H9 (cell line): ENCODE measurements around the gene DNASE1L3. TPM values are rescaled to one million over a fixed set of nuclear protein-coding genes. Genes with fewer than 3 reads are reported as not detected.

Source experiments
- DNase-seq: peaks from one replicate; pipeline ENCODE4 v3.0.0-alpha.2; 2017
- H2AFZ ChIP-seq: one replicate; pipeline ENCODE4 v1.6.1; 2013; ENCODE audit warnings: mild to moderate bottlenecking, low read length, control low read depth, moderate library complexity
- H2AK5ac ChIP-seq: 2 replicates; pipeline ENCODE4 v1.6.1; 2013; ENCODE audit warnings: low read length, control low read depth, mixed read lengths; ENCODE audit not compliant: insufficient read length
- H2BK120ac ChIP-seq: one replicate; pipeline ENCODE4 v1.6.1; 2013; ENCODE audit warnings: low read depth, mild to moderate bottlenecking, low read length, control low read depth, inconsistent platforms; ENCODE audit not compliant: poor library complexity, severe bottlenecking
- H2BK12ac ChIP-seq: 2 replicates; pipeline ENCODE4 v1.6.1; 2013; ENCODE audit warnings: low read length, control low read depth, mixed read lengths, low read depth; ENCODE audit not compliant: insufficient read length
- H2BK15ac ChIP-seq: 2 replicates; pipeline ENCODE4 v1.6.1; 2013; ENCODE audit warnings: low read depth, low read length, control low read depth
- H2BK20ac ChIP-seq: one replicate; pipeline ENCODE4 v1.6.1; 2013; ENCODE audit warnings: low read depth, mild to moderate bottlenecking, low read length, control low read depth, inconsistent platforms; ENCODE audit not compliant: poor library complexity, severe bottlenecking
- H2BK5ac ChIP-seq: 2 replicates; pipeline ENCODE4 v1.6.1; 2013; ENCODE audit warnings: low read length, control low read depth, mixed read lengths; ENCODE audit not compliant: insufficient read length
- H3K14ac ChIP-seq: 2 replicates; pipeline ENCODE4 v1.6.1; 2013; ENCODE audit warnings: low read length, control low read depth; ENCODE audit not compliant: insufficient read depth
- H3K18ac ChIP-seq: 2 replicates; pipeline ENCODE4 v1.6.1; 2013; ENCODE audit warnings: low read depth, mild to moderate bottlenecking, mixed read lengths, low read length, control low read depth; ENCODE audit not compliant: insufficient read length
- H3K23ac ChIP-seq: 2 replicates; pipeline ENCODE4 v1.6.1; 2013; ENCODE audit warnings: low read length, control low read depth, mixed read lengths, low read depth; ENCODE audit not compliant: insufficient read length
- H3K23me2 ChIP-seq: 2 replicates; pipeline ENCODE4 v1.6.1; 2013; ENCODE audit warnings: low read depth, mild to moderate bottlenecking, mixed read lengths, low read length, control low read depth; ENCODE audit not compliant: insufficient read length, poor library complexity, severe bottlenecking
- H3K27ac ChIP-seq: 2 replicates; pipeline ENCODE4 v1.5.1; 2013; ENCODE audit warnings: low read length, control low read depth, mixed read lengths, low read depth; ENCODE audit not compliant: insufficient read length
- H3K27me3 ChIP-seq: 2 replicates; pipeline ENCODE4 v1.6.1; 2013; ENCODE audit warnings: low read length, control low read depth, inconsistent platforms; ENCODE audit not compliant: insufficient read depth
- H3K4ac ChIP-seq: 2 replicates; pipeline ENCODE4 v1.6.1; 2013; ENCODE audit warnings: low read depth, mild to moderate bottlenecking, control low read depth, inconsistent platforms, low read length, moderate library complexity
- H3K4me1 ChIP-seq: 2 replicates; pipeline ENCODE4 v1.6.1; 2013; ENCODE audit warnings: low read length, control low read depth, inconsistent platforms; ENCODE audit not compliant: insufficient read depth
- H3K4me2 ChIP-seq: 2 replicates; pipeline ENCODE4 v1.6.1; 2013; ENCODE audit warnings: low read length, control low read depth, mixed read lengths; ENCODE audit not compliant: insufficient read length, insufficient read depth
- H3K56ac ChIP-seq: 2 replicates; pipeline ENCODE4 v1.6.1; 2013; ENCODE audit warnings: low read depth, mild to moderate bottlenecking, mixed read lengths, low read length, control low read depth; ENCODE audit not compliant: insufficient read length
- H3K79me1 ChIP-seq: 2 replicates; pipeline ENCODE4 v1.6.1; 2013; ENCODE audit warnings: low read depth, mild to moderate bottlenecking, moderate library complexity, low read length, control low read depth, inconsistent platforms; ENCODE audit not compliant: insufficient read depth, poor library complexity, severe bottlenecking
- H3K79me2 ChIP-seq: 2 replicates; pipeline ENCODE4 v1.6.1; 2013; ENCODE audit warnings: low read length, control low read depth, inconsistent platforms; ENCODE audit not compliant: insufficient read depth
- H3K9ac ChIP-seq: 2 replicates; pipeline ENCODE4 v1.6.1; 2013; ENCODE audit warnings: low read length, control low read depth, mixed read lengths; ENCODE audit not compliant: insufficient read length; ENCODE audit errors: extremely low read depth
- H3K9me3 ChIP-seq: one replicate; pipeline ENCODE4 v1.6.1; 2013; ENCODE audit warnings: low read depth, low read length, inconsistent platforms; ENCODE audit not compliant: control insufficient read depth
- H3T11ph ChIP-seq: one replicate; pipeline ENCODE4 v1.6.1; 2013; ENCODE audit warnings: mild to moderate bottlenecking, low read length, control low read depth, inconsistent platforms
- H4K20me1 ChIP-seq: one replicate; pipeline ENCODE4 v1.6.1; 2013; ENCODE audit not compliant: control insufficient read depth, insufficient read length, insufficient read depth
- H4K5ac ChIP-seq: 2 replicates; pipeline ENCODE4 v1.6.1; 2013; ENCODE audit warnings: low read depth, mild to moderate bottlenecking, mixed read lengths, low read length, control low read depth; ENCODE audit not compliant: insufficient read length
- H4K8ac ChIP-seq: replicated peaks from 2 replicates; pipeline ENCODE4 v1.6.1; 2013; ENCODE audit warnings: low read length, control low read depth, mixed read lengths, low read depth; ENCODE audit not compliant: insufficient read length
- H4K91ac ChIP-seq: 2 replicates; pipeline ENCODE4 v1.6.1; 2013; ENCODE audit warnings: low read depth, mild to moderate bottlenecking, moderate library complexity, mixed read lengths, low read length, control low read depth; ENCODE audit not compliant: insufficient read length
- H3K27ac Mint-ChIP-seq, 3 experiments: 2 replicates in 2 of 3; 3 replicates in 1 of 3; pipeline ENCODE4 v1.8.0; 2020 to 2021; ENCODE audit warnings: mixed read lengths in 3 of 3, mild to moderate bottlenecking in 1 of 3, moderate library complexity in 1 of 3
- H3K27me3 Mint-ChIP-seq: 2 replicates; pipeline ENCODE4 v1.8.0; 2021; ENCODE audit warnings: low read depth, mild to moderate bottlenecking, moderate library complexity, mixed read lengths
- H3K36me3 Mint-ChIP-seq, 3 experiments: 2 replicates in 2 of 3; 3 replicates in 1 of 3; pipeline ENCODE4 v1.8.0; 2020 to 2021; ENCODE audit warnings: low read depth in 3 of 3, mixed read lengths in 3 of 3; ENCODE audit not compliant: insufficient read depth in 1 of 3
- H3K4me1 Mint-ChIP-seq, 2 experiments: 2 replicates each; pipeline ENCODE4 v1.8.0; 2020; ENCODE audit warnings: mixed read lengths in 2 of 2
- H3K4me3 Mint-ChIP-seq, 2 experiments: 2 replicates in 1 of 2; 3 replicates in 1 of 2; pipeline ENCODE4 v1.8.0; 2020 to 2021; ENCODE audit warnings: mild to moderate bottlenecking in 2 of 2, mixed read lengths in 2 of 2, moderate library complexity in 1 of 2
- H3K9me3 Mint-ChIP-seq, 2 experiments: 2 replicates in 1 of 2; 3 replicates in 1 of 2; pipeline ENCODE4 v1.8.0; 2020; ENCODE audit warnings: mild to moderate bottlenecking in 2 of 2, mixed read lengths in 2 of 2, moderate library complexity in 1 of 2
- CTCF ChIP-seq: fragments of 200-600 bp; sonication (generic); conservative IDR thresholded peaks from 3 replicates; pipeline ENCODE4 v1.8.0; 2021; ENCODE audit warnings: antibody characterized with exemption, mild to moderate bottlenecking
- WGBS: extraction: QIAGEN DNeasy Blood & Tissue Kit; methylation state at CpG from one replicate; pipeline ENCODE4 v1.1.7; 2013; ENCODE audit warnings: missing lambda C conversion rate, low lambda C conversion rate, mixed read lengths; ENCODE audit not compliant: insufficient read length; ENCODE audit errors: extremely low coverage; 5-methylcytosine and 5-hydroxymethylcytosine counted together
- total RNA-seq: library from RNA; stranded (reverse); gene quantifications from 2 replicates; pipeline ENCODE4 v1.2.1, GENCODE V29; 2021

Gene DNASE1L3
- total RNA-seq, 1 experiment from 2014 or later, result not detected

- no peak overlapping the region for H2AFZ ChIP-seq
- no peak overlapping the region for H3K56ac ChIP-seq
- WGBS, result no CpG with 5 or more reads among the region's 4 CpGs
- no peak overlapping the region; a peak in 1 of 5 replicates for H3K4me3 Mint-ChIP-seq
- no peaks in the 10 kb centered on the region; a peak in 2 of 5 replicates for H3K9me3 Mint-ChIP-seq
- no peaks in the 10 kb centered on the region for H3K79me2 ChIP-seq
- no peak overlapping the region for H2BK12ac ChIP-seq
- no peak overlapping the region for H4K5ac ChIP-seq
- H3K4ac ChIP-seq, result no peak overlapping the region
- H3K4me1 Mint-ChIP-seq, result no peaks in the 10 kb centered on the region
- H3K27ac ChIP-seq, result no peak overlapping the region
- TF ChIP-seq CTCF, result no peak
- no peak overlapping the region for H2BK20ac ChIP-seq
- no peak overlapping the region for H3K18ac ChIP-seq
- no peak for DNase-seq
- H3K79me1 ChIP-seq, result no peaks in the 10 kb centered on the region
- no peak overlapping the region for H2BK15ac ChIP-seq
- no peaks in the 10 kb centered on the region for H3K23me2 ChIP-seq
- H3K36me3 Mint-ChIP-seq, result no peaks in the 10 kb centered on the region
- no peak overlapping the region for H2BK5ac ChIP-seq
- no peaks in the 10 kb centered on the region for H3K27me3 ChIP-seq
- H3K14ac ChIP-seq, result no peak overlapping the region
- peaks cover 10% of the 10 kb centered on the region for H3K27me3 Mint-ChIP-seq
- no peak overlapping the region for H4K91ac ChIP-seq
- no peak overlapping the region for H3K9ac ChIP-seq
- H4K20me1 ChIP-seq, result no peaks in the 10 kb centered on the region
- H3K27ac Mint-ChIP-seq, result no peak overlapping the region
- H2BK120ac ChIP-seq, result no peak overlapping the region
- H3K23ac ChIP-seq, result no peak overlapping the region
- H3T11ph ChIP-seq, result no peak overlapping the region
- no peak overlapping the region for H3K4me2 ChIP-seq
- H3K4me1 ChIP-seq, result no peaks in the 10 kb centered on the region
- H3K9me3 ChIP-seq, result no peaks in the 10 kb centered on the region
- H4K8ac ChIP-seq, result no peak overlapping the region
- no peak overlapping the region for H2AK5ac ChIP-seq
These were observed 7.2 kb downstream of the DNASE1L3 start for GRCh38 chr3:58203541-58203940.
